GM18873 (cell line): Measurements from ENCODE around the gene ARHGEF39.

Experiments
- ATAC-seq: cut with Tn5 transposase; IDR thresholded peaks from one replicate; pipeline ENCODE4 v1.9.1; 2021; ENCODE audit warnings: mild to moderate bottlenecking, moderate library complexity, moderate number of reproducible peaks; ENCODE audit not compliant: unreplicated experiment, low FRiP score

The ARHGEF39 gene

GRCh38 chr9:35691757-35692301 lies 26.8 kb upstream of the ARHGEF39 start:
- ATAC-seq: no peak

DNA sequence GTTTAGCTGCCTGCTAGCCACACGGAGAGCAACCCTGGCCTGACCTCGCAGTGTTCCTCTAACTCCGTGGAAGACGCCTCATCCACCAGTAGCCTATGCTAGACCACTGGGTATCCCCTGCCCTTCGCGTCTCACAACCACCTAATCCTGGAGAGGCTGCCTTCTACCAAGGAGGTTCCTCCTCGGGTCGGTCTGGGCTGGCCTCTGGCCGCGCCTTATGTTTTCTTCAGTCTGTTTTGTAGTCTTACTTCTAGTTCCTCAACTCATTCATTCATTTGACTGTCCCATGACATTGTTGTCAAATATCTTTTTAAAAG lies 26.3 kb upstream of the ARHGEF39 start:
- no peak for ATAC-seq

DNA sequence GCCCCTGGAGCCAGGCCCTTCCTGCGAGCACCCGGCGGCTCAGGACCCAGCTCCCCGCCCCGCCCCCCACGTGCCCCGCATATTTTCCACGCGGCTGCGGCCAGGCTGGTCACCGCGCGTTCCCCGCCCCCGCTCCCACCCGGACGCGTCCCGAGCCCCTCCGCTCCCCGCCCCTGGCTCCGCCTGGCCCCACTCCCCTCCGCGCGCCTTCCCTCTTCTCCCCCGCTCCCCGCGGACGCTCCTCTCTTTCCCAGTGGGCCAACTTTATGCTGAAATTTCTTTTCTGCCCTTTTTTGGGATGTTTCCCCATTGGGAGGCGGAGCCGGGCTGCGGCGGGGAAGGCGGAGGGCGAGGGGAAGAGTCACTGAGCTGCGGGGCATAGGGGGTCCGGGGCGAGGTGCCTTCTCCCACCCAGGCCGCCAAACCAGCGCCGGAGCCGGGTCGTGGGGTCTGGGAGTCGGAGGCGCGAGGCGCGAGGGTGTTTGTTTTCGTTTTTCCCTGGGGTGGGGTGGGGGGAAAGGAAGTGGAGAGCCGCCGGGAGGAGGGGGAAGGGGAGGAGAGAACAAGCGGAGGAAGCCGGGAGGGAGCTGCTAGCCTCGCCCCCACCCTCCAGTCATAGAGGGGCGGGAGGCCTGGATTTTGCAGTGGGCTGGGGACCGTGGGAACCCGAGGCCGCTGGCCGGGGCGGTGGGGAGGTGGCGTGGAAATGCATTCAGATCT lies 25.8 kb upstream of the ARHGEF39 start:
- no peak for ATAC-seq

GRCh38 chr9:35690294-35690613 lies 25.3 kb upstream of the ARHGEF39 start:
- ATAC-seq: no peak

- ATAC-seq: no peak
These were observed 24.7 kb upstream of the ARHGEF39 start, which contains the start of gene TPM2 for GRCh38 chr9:35689542-35690293. TPM2 (minus strand) TSS chr9:35689925; CDS start chr9:35689817, 108 bp downstream.

GRCh38 chr9:35688558-35689541 lies 23.9 kb upstream of the ARHGEF39 start:
- no peak for ATAC-seq

- ATAC-seq: no peak
These were observed 23.1 kb upstream of the ARHGEF39 start for GRCh38 chr9:35687972-35688557.

DNA sequence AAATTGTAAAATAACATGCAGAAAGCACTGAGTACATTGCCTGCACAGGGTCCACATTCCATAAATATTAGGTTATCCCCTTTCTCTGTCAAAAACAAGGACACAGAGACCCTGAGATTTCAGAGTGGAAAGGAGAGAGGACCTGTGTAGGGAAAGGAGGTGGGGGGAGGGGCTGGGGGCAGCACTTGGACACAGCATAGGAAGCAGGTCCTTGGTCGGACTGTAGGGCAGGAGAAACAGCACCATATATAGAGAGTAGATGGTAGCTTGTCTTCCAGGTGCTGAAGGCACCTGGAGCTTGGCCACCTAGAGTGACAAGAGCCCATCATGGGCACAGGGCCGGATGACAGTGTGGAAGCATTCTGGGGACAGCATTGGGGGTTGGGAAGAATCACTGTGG lies 22.3 kb upstream of the ARHGEF39 start:
- ATAC-seq: no peak

DNA sequence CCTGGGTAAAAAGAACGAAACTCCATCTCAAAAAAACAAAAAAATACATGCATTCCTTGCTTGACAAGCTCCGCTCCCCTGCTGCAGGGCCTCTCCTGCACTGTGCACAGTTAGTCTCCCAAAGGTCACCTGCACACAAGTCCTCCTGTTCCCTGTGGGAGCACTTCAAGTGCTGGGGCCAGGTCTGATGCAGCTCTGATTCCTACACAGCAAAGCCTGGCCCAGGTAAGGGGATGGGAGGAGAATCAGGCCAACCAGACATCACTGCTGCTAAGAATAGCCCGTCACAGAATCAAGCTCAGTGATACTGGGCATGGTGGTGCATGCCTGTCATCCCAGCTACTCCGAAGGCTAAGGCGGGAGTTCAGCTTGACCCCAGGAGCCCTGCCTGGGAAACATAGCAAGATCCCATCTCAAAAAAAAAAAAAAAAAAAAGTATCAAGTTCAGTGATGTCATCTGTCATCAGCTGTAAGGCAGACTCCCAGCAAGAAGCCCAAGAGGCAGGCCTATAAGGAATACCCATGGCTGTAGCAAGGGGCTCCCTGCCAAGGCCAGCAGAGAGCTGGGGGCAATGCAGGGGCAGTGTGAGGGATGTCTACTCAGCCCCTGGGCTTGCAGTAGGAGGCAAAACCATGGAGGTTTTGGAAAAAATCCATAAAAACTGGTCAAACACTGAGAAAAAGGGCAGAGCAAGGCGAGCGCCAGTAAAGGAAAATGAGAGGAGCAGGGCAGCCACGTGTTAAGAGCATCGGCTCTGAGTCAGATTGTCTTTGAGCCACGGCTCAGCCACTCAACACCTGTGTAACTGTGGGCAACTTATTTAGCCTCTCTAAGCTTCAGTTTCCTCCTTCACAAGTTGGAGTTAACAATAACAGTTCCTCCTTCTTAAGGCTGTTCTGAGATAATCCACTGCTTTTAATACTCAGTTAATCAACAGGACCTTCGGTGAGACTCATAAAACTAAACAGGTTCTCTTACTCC lies 21.5 kb upstream of the ARHGEF39 start:
- no peak for ATAC-seq

GRCh38 chr9:35685506-35685905 lies 20.5 kb upstream of the ARHGEF39 start:
- no peak for ATAC-seq

GRCh38 chr9:35684921-35685320 lies 19.9 kb upstream of the ARHGEF39 start:
- ATAC-seq: no peak

- ATAC-seq: no peak
These were observed 18.3 kb upstream of the ARHGEF39 start for GRCh38 chr9:35683323-35683722.

GRCh38 chr9:35682520-35683315 lies 17.7 kb upstream of the ARHGEF39 start:
- ATAC-seq: no peak

GRCh38 chr9:35682051-35682450 lies 17.1 kb upstream of the ARHGEF39 start:
- ATAC-seq: no peak

- ATAC-seq: no peak
These were observed 16.5 kb upstream of the ARHGEF39 start for GRCh38 chr9:35681341-35682002.

GRCh38 chr9:35680331-35681105 lies 15.5 kb upstream of the ARHGEF39 start:
- peak; percentile 73 for ATAC-seq

DNA sequence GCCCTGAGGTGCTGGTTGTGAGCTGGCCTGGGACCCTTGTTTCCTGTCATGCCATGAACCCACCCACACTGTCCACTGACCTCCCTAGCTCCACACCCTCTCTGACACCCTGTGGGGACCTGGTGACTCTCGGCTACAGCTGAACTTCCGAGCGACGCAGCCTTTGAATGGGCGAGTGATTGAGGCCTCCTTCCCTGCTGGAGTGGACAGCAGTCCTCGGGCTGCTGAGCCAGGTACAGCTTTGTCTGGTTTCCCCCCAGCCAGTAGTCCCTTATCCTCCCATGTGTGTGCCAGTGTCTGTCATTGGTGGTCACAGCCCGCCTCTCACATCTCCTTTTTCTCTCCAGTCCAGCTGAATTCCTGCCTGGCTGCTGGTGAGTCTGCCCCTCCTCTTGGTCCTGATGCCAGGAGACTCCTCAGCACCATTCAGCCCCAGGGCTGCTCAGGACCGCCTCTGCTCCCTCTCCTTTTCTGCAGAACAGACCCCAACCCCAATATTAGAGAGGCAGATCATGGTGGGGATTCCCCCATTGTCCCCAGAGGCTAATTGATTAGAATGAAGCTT lies 14.9 kb upstream of the ARHGEF39 start:
- ATAC-seq: no peak
